Memory B cell (primary cell): ENCODE measurements around the gene LETM1.

Source experiments
- ATAC-seq: fragments of 150-1000 bp; cut with Tn5 transposase; 2 replicates; pipeline ENCODE4 v1.10.0; 2021; ENCODE audit warnings: low read depth, mild to moderate bottlenecking, moderate library complexity
- DNase-seq, 2 donors: peaks; one replicate each; pipeline ENCODE4 v3.0.0; 2022; ENCODE audit warnings: low spot score in 2 of 2
- H3K27ac Mint-ChIP-seq: one replicate; pipeline ENCODE4 v1.8.0; 2022; ENCODE audit warnings: mild to moderate bottlenecking, moderate library complexity, mixed read lengths
- H3K27me3 Mint-ChIP-seq: one replicate; pipeline ENCODE4 v1.8.0; 2022; ENCODE audit warnings: mixed read lengths
- H3K36me3 Mint-ChIP-seq: one replicate; pipeline ENCODE4 v1.8.0; 2022; ENCODE audit warnings: mild to moderate bottlenecking, mixed read lengths
- H3K4me1 Mint-ChIP-seq: one replicate; pipeline ENCODE4 v1.8.0; 2022; ENCODE audit warnings: mixed read lengths
- H3K4me3 Mint-ChIP-seq: one replicate; pipeline ENCODE4 v1.8.0; 2022; ENCODE audit warnings: mild to moderate bottlenecking, moderate library complexity, mixed read lengths
- H3K9me3 Mint-ChIP-seq: one replicate; pipeline ENCODE4 v1.8.0; 2022; ENCODE audit warnings: mixed read lengths

LETM1 gene

DNA sequence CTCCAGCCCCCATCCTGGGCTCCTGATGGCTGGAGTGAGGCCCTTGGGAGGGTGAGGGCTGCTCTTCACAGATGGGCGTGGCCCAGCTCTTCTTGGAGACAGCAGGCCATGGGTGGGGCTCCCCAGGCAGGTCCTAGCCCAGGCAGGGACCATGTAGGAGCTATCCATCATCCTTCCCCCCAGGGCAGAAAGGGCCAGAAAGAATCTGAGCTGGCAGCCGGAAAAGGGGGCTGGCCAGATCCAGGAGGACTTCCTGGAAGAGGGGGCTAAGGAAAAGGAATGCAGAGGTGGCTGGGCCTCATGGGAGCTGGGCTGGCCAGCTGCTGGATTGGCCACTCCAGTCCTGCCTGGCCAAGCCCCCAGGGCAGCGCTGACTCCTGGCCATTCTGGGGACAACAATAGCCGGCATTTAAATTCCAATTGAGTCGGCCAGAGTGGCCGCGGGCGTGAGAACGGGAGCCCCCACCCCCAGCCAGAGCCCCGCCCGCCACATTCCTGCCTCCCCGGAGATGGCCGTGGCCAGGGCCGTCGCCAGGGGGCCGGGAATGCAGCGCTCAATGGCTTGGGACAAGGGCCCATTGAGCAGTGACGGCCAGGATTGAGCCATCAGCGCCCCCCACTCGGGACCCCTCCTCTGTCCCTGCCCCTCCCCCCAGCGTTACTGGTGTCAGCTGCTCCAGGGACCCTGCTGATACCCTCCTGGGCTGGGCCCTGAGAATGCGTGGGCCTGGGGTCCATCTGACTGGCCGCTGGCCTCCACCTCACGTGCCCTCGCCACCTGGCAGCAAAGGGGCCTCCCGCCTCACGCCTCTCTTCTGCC, 77.9 kb downstream of the LETM1 start:
- DNase-seq, result no peak
- H3K4me1 Mint-ChIP-seq, result peaks cover 5% of the 10 kb centered on the region
- no peak overlapping the region for H3K27ac Mint-ChIP-seq

DNA sequence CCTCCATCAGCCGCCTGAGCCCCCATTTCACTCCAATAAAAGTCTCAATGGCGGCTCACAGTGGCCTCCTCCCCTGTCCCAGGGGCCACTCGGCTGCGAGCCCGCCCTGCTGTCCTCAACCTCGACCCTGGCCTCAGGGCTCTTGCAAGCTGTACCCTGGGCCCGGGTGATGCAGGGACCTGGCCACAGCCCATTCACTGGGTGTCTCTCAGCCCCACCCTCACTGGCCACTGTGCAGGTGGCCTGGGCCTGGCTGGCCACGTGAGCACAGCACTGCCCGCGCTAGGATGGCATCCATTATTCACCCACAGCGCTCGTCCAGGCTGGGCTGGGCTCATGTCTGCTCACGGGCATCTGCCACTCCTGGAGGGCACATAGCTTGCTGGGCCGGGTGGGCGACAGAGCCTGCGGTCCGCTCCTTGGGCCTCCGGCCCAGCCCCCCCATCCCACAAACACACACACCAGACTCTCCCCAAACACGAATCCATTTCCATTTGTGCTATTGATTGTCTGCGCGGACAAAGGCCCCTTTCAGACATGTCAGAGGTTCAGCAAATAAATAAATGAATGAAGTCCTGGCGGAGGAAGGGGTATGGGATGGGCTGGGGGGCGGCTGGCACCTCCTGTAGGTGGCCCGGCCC, 79.3 kb downstream of the LETM1 start:
- Mint-ChIP-seq H3K4me3 (no peak overlapping the region), H3K27me3 (peaks cover 14% of the 10 kb centered on the region), H3K9me3 (no peaks in the 10 kb centered on the region), H3K4me1 (peaks cover 5% of the 10 kb centered on the region), H3K27ac (no peak overlapping the region), H3K36me3 (no peaks in the 10 kb centered on the region)
- ATAC-seq (no peak), DNase-seq (no peak)

More for the DNA sequence above, 77.9 kb downstream of the LETM1 start:
- Mint-ChIP-seq H3K9me3 (no peaks in the 10 kb centered on the region), H3K4me3 (no peak overlapping the region), H3K27me3 (peaks cover 12% of the 10 kb centered on the region), H3K36me3 (no peaks in the 10 kb centered on the region)
- ATAC-seq, result no peak

DNA sequence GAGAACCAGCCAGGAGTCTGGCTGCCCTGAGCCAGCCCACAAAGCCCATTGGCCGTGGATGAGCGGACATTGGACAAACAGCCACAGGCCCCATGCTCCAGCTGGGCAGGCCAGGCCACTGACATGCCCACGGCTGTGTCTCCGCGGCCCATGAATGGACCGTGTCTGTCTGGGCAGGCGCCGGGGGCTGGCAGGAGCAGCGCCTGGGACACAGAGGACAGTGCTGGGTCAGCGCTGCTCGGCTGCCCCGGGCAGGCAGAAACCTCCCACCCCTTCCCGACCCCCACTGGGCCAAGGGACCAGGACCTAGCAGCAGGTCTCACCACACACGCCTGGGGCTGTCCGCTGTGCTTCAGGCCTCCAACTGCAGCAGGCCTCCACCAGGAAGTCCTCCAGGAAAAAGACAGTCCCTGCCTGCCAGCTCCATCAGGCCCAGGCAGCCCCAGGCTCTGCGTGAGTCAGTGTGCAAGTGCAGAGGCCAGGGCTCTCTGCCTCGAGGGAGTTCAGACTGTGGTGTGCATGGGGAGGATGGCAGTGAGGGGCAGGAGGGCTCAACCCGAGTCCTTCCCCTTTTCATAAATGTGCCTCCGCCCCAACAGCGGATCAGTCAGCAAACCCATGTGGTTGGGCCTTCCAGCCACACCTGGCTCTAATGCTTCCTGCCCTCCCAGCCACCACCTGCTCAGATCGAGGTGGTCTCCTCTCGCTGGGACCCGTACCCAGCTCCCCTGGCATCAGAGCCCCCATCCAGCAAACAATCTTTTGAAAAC, 80.0 kb downstream of the LETM1 start:
- no peak overlapping the region for H3K27ac Mint-ChIP-seq
- H3K27me3 Mint-ChIP-seq, result peaks cover 14% of the 10 kb centered on the region
- H3K4me3 Mint-ChIP-seq, result no peak overlapping the region
- H3K9me3 Mint-ChIP-seq, result no peaks in the 10 kb centered on the region
- no peaks in the 10 kb centered on the region for H3K36me3 Mint-ChIP-seq
- ATAC-seq (peak; percentile 87), DNase-seq (no peak)
- H3K4me1 Mint-ChIP-seq, result peaks cover 5% of the 10 kb centered on the region

DNA sequence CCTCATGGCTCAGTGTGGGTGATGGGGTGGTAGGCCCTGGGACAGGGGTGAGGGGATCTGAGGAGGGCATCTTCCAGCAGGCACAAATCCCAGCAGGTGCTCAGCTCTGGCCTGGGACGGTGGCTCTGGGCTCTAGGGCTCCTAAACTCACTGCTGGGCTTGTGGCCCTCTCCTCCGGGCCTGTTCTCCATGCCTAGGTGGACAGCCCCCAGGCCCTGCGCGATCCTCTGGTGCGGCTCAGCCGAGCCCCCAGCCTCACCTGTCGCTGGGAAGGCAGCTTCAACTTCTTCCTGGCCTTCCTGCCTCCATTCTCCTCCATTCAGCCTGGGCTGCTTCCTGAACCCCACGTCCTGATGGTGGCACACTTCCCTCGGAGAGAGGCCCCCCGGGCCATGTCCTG, 82.2 kb downstream of the LETM1 start:
- Mint-ChIP-seq H3K36me3 (no peaks in the 10 kb centered on the region), H3K27me3 (peaks cover 14% of the 10 kb centered on the region)

DNA sequence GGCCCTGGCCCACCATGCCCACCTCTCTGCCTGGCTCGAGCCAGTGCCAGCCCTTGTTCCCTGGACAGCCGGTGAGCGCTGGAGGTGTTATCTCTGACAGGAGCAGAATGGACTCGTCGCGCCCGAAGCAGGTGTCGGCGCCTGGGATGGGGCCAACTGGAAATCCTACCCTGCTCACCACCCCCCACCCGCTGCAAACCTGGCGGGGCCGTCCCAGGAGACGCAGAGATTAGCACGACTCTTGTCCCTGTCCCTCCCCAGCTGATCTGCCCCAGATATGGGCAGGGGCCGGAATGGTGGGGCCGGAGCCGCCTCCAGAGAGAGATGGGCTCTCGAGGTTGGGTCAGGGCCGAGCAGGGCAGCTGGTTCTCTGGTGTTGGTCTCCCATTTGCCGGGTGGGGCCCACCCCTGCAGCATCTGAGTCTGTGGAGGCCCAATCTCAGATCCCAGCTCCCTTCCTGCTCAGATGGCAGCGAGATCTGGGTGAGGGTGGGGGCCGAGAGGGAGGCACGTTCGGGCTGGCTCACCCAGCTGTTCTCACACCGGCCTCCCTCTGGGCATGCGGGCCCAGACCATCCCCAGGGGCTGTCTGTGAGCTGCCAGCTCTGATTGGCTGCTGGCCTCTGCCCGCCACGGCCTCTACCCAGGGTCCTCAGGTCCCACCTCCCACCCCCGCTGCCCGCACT, 83.0 kb downstream of the LETM1 start:
- Mint-ChIP-seq H3K36me3 (no peaks in the 10 kb centered on the region), H3K27me3 (peaks cover 16% of the 10 kb centered on the region), H3K4me3 (no peak overlapping the region), H3K4me1 (peaks cover 8% of the 10 kb centered on the region), H3K9me3 (no peaks in the 10 kb centered on the region), H3K27ac (no peak overlapping the region)
- ATAC-seq (no peak), DNase-seq (no peak)

More for the DNA sequence above, 82.2 kb downstream of the LETM1 start:
- no peak overlapping the region for H3K27ac Mint-ChIP-seq
- H3K4me1 Mint-ChIP-seq, result peaks cover 5% of the 10 kb centered on the region
- ATAC-seq (no peak), DNase-seq (no peak)
- no peaks in the 10 kb centered on the region for H3K9me3 Mint-ChIP-seq
- H3K4me3 Mint-ChIP-seq, result no peak overlapping the region

DNA sequence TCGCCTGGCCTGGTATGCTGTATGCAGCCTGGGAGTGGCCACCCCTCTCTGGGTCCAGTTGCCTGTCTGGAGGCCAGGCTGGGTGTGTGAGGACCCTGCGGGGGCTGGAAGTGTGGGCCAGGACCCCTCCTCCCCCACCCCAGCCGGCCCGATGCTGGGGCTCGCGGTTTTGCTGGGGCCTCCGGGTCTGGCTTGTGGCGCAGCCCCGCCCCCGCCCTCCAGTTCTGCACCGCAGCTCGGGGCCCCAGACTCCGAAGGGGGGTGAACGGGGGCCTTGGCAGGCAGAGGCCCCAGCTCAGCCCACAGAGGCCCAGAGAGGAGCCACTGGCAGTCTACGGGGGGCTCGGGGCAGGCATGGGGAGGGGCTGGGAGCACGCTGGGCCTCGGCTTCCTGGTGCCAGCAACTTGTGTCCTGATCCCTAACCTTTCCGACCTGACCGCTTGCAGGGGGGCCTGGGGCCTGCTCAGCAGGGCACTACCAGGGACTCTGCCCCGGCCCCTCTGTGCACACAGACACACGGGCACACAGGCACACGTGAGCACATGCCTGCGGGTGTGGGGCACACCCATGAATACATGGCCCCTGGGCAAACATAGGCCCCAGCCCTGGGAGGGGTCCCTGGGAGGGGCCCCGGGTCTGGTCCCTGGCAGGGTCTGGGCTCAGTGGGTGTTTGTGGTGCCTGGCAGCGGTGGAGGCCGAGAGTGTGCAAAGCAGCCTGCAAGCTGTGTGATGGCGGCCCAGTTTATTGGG, 84.2 kb downstream of the LETM1 start:
- no peak overlapping the region for H3K4me3 Mint-ChIP-seq
- no peak overlapping the region for H3K27ac Mint-ChIP-seq
- H3K27me3 Mint-ChIP-seq, result peaks cover 18% of the 10 kb centered on the region
- ATAC-seq, result no peak
- no peaks in the 10 kb centered on the region for H3K36me3 Mint-ChIP-seq
- DNase-seq, result no peak
- no peaks in the 10 kb centered on the region for H3K9me3 Mint-ChIP-seq
- peaks cover 10% of the 10 kb centered on the region for H3K4me1 Mint-ChIP-seq

DNA sequence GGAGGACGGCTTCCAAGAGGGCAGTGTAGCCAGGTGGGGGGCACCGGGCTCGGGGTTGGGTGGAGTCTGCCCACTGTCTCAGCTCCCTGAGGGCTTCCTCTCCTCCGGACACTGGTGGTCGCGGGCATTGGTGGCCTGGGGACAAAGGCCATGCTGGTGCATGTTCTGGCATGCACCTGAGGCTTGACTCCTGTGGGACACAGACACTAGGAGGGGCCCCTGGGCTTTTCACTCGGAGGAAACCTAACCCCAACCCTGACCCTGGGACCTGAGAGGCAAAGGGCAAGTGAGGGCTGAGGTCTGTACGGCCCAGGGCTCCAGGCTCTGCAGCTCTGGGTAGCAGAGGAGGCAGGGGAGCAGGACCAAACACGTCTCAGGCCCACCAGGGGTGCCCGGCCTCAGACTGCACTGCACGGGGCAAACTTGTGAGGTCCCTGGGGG, 85.1 kb downstream of the LETM1 start:
- no peak overlapping the region for H3K27ac Mint-ChIP-seq
- DNase-seq (no peak), ATAC-seq (no peak)
- H3K27me3 Mint-ChIP-seq, result peaks cover 18% of the 10 kb centered on the region
- H3K4me3 Mint-ChIP-seq, result no peak overlapping the region
- H3K36me3 Mint-ChIP-seq, result no peaks in the 10 kb centered on the region
- H3K9me3 Mint-ChIP-seq, result no peaks in the 10 kb centered on the region
- peaks cover 7% of the 10 kb centered on the region for H3K4me1 Mint-ChIP-seq

DNA sequence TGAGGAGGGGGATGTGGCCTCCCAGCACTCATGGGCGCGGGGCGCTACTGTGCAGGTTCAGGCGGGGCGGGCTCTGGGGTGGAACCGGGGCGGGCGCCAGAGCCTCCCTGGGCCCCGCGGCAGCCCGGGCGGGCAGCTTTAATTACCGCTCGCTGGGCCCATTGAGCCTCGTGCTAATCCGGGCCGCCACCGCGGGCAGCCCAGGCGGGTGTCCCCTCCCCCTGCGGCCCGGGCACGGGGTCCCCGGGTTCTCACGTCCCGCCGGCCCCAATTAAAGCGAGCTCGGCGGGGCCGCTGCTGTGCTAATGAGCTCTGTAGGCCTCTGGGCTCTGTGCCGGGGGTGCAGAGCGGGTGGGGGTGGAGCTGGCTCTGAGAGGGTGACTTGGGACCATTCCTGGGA, 85.7 kb downstream of the LETM1 start:
- ATAC-seq (no peak), DNase-seq (no peak)
- Mint-ChIP-seq H3K9me3 (no peaks in the 10 kb centered on the region), H3K27me3 (peaks cover 16% of the 10 kb centered on the region), H3K27ac (no peak overlapping the region), H3K4me1 (peaks cover 9% of the 10 kb centered on the region), H3K4me3 (no peak overlapping the region), H3K36me3 (no peaks in the 10 kb centered on the region)

DNA sequence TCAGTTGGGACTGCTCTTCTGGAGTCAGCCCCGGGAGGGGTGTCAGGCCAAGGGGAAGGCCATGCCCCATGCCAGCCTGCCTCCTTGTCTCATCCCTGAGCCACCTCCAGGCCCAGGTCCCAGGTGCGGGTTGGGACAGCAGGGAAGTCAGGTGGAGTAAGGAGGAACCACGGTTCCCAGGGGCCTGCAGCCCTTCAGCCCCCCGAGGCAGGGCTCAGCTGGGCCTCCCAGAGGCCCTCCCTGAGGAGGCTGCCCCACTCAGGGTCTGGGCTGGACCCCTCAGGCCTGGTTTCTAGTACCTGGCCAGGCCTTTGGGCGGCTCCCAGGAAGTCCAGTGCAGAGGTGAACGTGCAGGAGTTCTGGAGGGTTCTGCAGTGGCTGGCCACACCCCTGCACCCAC, 86.3 kb downstream of the LETM1 start:
- Mint-ChIP-seq H3K36me3 (no peaks in the 10 kb centered on the region), H3K4me3 (no peak overlapping the region), H3K4me1 (peaks cover 9% of the 10 kb centered on the region), H3K27ac (no peak overlapping the region), H3K9me3 (no peaks in the 10 kb centered on the region), H3K27me3 (peaks cover 16% of the 10 kb centered on the region)
- DNase-seq (no peak), ATAC-seq (no peak)

DNA sequence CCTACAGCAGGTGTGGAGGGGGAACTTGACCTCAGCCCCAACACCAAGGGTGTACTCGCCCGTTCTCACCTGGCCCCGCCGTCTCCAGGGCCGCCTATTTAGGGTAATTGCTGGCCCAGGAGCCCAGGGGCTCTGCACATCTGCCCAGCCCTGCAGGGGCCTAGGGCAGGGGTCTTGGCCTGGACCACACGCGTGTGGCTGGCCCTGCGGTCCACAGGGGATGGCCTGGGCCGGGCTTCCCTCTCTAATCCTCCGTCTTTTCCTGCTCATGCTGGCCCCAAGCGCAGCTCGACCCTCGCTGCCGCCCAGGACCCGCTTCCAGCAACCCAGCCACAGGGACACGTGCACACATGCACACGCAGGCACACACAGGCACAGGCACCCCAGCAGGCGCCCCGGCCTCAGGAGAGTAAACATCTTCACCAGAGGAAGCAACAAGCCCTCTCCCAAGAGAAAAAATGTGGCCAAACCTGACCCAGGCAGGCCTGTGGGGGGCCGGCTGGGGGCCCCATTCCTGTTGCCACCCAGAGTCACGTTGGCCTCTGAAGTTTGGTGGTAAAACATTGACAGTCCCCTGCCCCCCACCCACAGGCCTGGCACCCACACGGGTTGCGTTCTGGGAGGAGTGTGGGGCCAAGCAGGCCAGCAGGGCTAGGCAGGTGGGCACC, 87.5 kb downstream of the LETM1 start:
- Mint-ChIP-seq H3K9me3 (no peaks in the 10 kb centered on the region), H3K4me3 (peak overlapping the region; percentile 90), H3K36me3 (no peaks in the 10 kb centered on the region), H3K4me1 (peaks cover 9% of the 10 kb centered on the region), H3K27ac (no peak overlapping the region), H3K27me3 (peaks cover 10% of the 10 kb centered on the region)
- DNase-seq (no peak), ATAC-seq (no peak)

DNA sequence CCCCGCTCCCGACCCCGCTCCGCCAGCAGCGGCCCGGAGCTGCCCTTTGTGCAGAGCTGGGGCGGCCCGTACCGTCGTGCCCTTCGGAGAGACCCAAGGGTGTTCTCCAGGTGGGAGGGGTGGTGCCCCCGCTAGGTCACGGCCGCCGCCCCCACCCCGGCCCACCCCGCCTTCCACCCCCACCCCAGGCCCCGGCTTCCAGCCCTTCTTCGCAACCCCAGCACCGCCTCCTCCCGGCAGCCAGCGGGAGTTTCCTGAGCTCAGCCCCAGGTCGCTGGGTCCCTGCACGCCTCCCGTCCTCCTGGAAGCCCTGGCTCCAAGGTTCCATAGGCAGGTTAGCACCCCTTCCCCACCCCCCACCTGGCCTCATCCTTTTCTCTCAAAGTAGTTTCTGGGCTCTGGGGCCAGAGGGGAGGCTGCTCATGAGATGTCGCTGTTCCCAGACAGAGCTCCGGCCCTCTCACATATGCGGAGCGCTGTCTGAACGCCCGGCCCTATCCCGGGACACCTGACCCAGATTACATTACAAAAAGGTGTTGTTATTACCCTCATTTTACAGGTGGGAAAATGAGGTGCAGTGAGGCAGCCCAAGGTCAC, 88.1 kb downstream of the LETM1 start:
- H3K27me3 Mint-ChIP-seq, result peaks cover 8% of the 10 kb centered on the region
- DNase-seq, result no peak

DNA sequence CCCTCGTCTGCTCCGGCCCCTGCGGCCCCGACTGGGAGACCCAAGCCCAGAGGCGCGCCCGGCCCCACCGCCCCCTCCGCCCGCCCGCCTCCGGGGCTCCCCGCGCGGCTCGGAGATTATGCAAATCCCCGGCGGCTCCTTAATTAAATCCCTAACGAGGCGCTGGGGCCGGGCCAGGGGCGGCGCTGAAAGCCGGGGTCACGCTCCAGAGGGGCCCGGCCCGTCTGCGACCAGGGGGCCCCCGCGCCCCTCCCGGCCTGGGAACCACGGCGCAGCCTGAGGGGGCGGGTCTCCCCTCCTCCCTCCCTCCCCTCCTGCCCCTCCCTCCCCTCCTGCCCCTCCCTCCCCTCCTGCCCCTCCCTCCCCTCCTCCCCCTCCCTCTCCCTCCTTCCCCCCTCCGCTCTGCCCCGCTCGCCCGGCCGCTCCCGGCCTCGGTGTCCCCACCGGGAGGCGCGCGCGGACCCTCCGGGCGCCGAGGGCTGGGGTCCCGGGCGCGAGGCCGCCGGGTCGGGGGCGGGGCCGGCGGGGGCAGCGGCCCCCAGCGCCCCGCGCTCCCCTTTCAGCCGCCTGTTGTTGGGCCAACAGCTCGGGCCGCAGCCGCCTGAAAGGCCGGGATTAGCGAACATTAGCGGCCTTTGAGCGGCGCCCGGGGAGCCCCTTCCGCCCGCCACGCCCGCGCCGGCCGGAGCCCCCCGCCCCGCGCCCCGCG, 88.7 kb downstream of the LETM1 start:
- H3K27ac Mint-ChIP-seq, result no peak overlapping the region
- peaks cover 9% of the 10 kb centered on the region for H3K4me1 Mint-ChIP-seq
- ATAC-seq, result peak; percentile 44
- DNase-seq, result no peak
- H3K4me3 Mint-ChIP-seq, result no peak overlapping the region
- H3K27me3 Mint-ChIP-seq, result peaks cover 10% of the 10 kb centered on the region
- H3K9me3 Mint-ChIP-seq, result no peaks in the 10 kb centered on the region
- H3K36me3 Mint-ChIP-seq, result no peaks in the 10 kb centered on the region

More for the DNA sequence above, 88.1 kb downstream of the LETM1 start:
- Mint-ChIP-seq H3K9me3 (no peaks in the 10 kb centered on the region), H3K4me1 (peaks cover 9% of the 10 kb centered on the region), H3K4me3 (peak overlapping the region; percentile 90), H3K36me3 (no peaks in the 10 kb centered on the region), H3K27ac (no peak overlapping the region)
- peak; percentile 54 for ATAC-seq
